H1 (cell line): ENCODE data around the gene RAB39B. TPM values are rescaled to one million over a fixed set of nuclear protein-coding genes. Genes with fewer than 3 reads are reported as not detected.

Experiments used
- CTCF ChIA-PET: fragments of 300-600 bp; sonication (Branson Sonifier 250); formaldehyde crosslinking; loops from one replicate; lab custom pipeline; 2021; ENCODE audit not compliant: partially characterized antibody; lab: Charles Lee
- POLR2A ChIA-PET: fragments of 300-600 bp; sonication (Branson Sonifier 250); formaldehyde crosslinking; loops from one replicate; lab custom pipeline; 2021; ENCODE audit warnings: inconsistent platforms; ENCODE audit not compliant: partially characterized antibody; lab: Charles Lee
- DNase-seq, 2 experiments: peaks; one replicate each; pipeline versions ENCODE4 v3.0.0 to v3.0.0-alpha.2; 2010 to 2022; ENCODE audit warnings: low spot score in 2 of 2, low read depth in 1 of 2, mixed read lengths in 1 of 2
- FAIRE-seq: peaks from 2 replicates; lab custom pipeline; 2011; peaks lifted over from hg19 to GRCh38; lab: Jason Lieb, UNC
- H2AFZ ChIP-seq: 2 replicates; pipeline ENCODE4 v1.8.1; 2012; ENCODE audit warnings: low read length, inconsistent platforms
- H2AK5ac ChIP-seq: 2 replicates; pipeline ENCODE4 v1.6.1; 2013; ENCODE audit warnings: low read depth, low read length
- H2BK120ac ChIP-seq: replicated peaks from 2 replicates; pipeline ENCODE3; 2013; ENCODE audit warnings: low read depth, low read length, inconsistent platforms
- H2BK12ac ChIP-seq: 2 replicates; pipeline ENCODE4 v1.6.1; 2013; ENCODE audit warnings: low read depth, low read length
- H2BK15ac ChIP-seq: 2 replicates; pipeline ENCODE4 v1.6.1; 2013; ENCODE audit warnings: low read length
- H2BK20ac ChIP-seq: 2 replicates; pipeline ENCODE4 v1.6.1; 2013; ENCODE audit warnings: low read length
- H2BK5ac ChIP-seq: 2 replicates; pipeline ENCODE4 v1.6.1; 2013; ENCODE audit warnings: low read depth, low read length
- H3K14ac ChIP-seq: 2 replicates; pipeline ENCODE4 v1.6.1; 2013; ENCODE audit warnings: inconsistent platforms; ENCODE audit not compliant: insufficient read length
- H3K18ac ChIP-seq: 2 replicates; pipeline ENCODE4 v1.6.1; 2013; ENCODE audit warnings: low read length; ENCODE audit errors: extremely low read depth
- H3K23ac ChIP-seq: 2 replicates; pipeline ENCODE4 v1.6.1; 2013; ENCODE audit warnings: inconsistent platforms; ENCODE audit not compliant: insufficient read length
- H3K23me2 ChIP-seq: 2 replicates; pipeline ENCODE4 v1.6.1; 2013; ENCODE audit warnings: low read depth, low read length
- H3K27ac ChIP-seq: 2 replicates; pipeline ENCODE4 v1.6.1; 2011; ENCODE audit warnings: low read depth, low read length, inconsistent platforms
- H3K27me3 ChIP-seq, 4 experiments: replicated peaks in 1 of 4; 1 replicate in 1 of 4; 2 replicates in 3 of 4; pipeline versions ENCODE4 v1.6.1 to v1.8.1; 2011 to 2013; ENCODE audit warnings: low read length in 3 of 4, mild to moderate bottlenecking in 3 of 4, inconsistent platforms in 2 of 4, mixed read lengths in 2 of 4, moderate library complexity in 1 of 4; ENCODE audit not compliant: control insufficient read depth in 3 of 4, insufficient read depth in 3 of 4; ENCODE audit errors: extremely low read depth in 1 of 4
- H3K36me3 ChIP-seq, 4 experiments: 2 replicates each; pipeline versions ENCODE4 v1.6.1 to v1.8.1; 2011 to 2013; ENCODE audit warnings: mild to moderate bottlenecking in 4 of 4, low read length in 3 of 4, moderate library complexity in 2 of 4, control low read depth in 1 of 4, inconsistent platforms in 1 of 4; ENCODE audit not compliant: insufficient read depth in 4 of 4, control insufficient read depth in 2 of 4
- H3K4ac ChIP-seq: replicated peaks from 2 replicates; pipeline ENCODE3; 2013; ENCODE audit warnings: low read length, low read depth, mixed read lengths, inconsistent platforms; ENCODE audit not compliant: insufficient read length
- H3K4me1 ChIP-seq, 4 experiments: replicated peaks in 1 of 4; 1 replicate in 1 of 4; 2 replicates in 3 of 4; pipeline versions ENCODE4 v1.6.1 to v1.8.1; 2011 to 2013; ENCODE audit warnings: low read length in 3 of 4, inconsistent platforms in 2 of 4, mixed read lengths in 1 of 4; ENCODE audit not compliant: insufficient read depth in 4 of 4, control insufficient read depth in 3 of 4
- H3K4me2 ChIP-seq, 2 experiments: 2 replicates each; pipeline versions ENCODE4 v1.6.1 to v1.8.1; 2011 to 2013; ENCODE audit warnings: low read depth in 2 of 2, low read length in 2 of 2, control low read depth in 1 of 2, inconsistent platforms in 1 of 2, mild to moderate bottlenecking in 1 of 2; ENCODE audit not compliant: insufficient read depth in 1 of 2
- H3K4me3 ChIP-seq, 4 experiments: fragments of 200-600, 300-600 bp in 1 of 4; sonication (generic), shearing (Covaris generic), sonication (Bioruptor Twin) in 1 of 4; 2 replicates each; pipeline versions ENCODE4 v1.5.1 to v1.8.1; 2011 to 2016; ENCODE audit warnings: low read length in 4 of 4, low read depth in 3 of 4, control low read depth in 2 of 4, inconsistent platforms in 2 of 4, mild to moderate bottlenecking in 2 of 4, mixed read lengths in 1 of 4, moderate library complexity in 1 of 4; ENCODE audit not compliant: insufficient read depth in 2 of 4; ENCODE audit errors: extremely low read depth in 1 of 4
- H3K56ac ChIP-seq: replicated peaks from 2 replicates; pipeline ENCODE3; 2013; ENCODE audit warnings: low read depth, mild to moderate bottlenecking, mixed read lengths, low read length, inconsistent platforms; ENCODE audit not compliant: insufficient read length
- H3K79me1 ChIP-seq: 2 replicates; pipeline ENCODE4 v1.6.1; 2013; ENCODE audit warnings: low read depth, low read length, control low read depth
- H3K79me2 ChIP-seq, 2 experiments: 2 replicates each; pipeline versions ENCODE4 v1.6.1 to v1.8.1; 2012 to 2013; ENCODE audit warnings: low read length in 2 of 2, mild to moderate bottlenecking in 2 of 2, inconsistent platforms in 1 of 2; ENCODE audit not compliant: insufficient read depth in 2 of 2, control insufficient read depth in 1 of 2
- H3K9ac ChIP-seq, 4 experiments: replicated peaks in 1 of 4; 1 replicate in 1 of 4; 2 replicates in 3 of 4; pipeline versions ENCODE4 v1.6.1 to v1.8.1; 2011 to 2013; ENCODE audit warnings: low read depth in 3 of 4, low read length in 3 of 4, control low read depth in 2 of 4, mild to moderate bottlenecking in 2 of 4, moderate library complexity in 2 of 4, inconsistent platforms in 1 of 4; ENCODE audit errors: extremely low read depth in 1 of 4
- H3K9me3 ChIP-seq, 2 experiments: 2 replicates each; pipeline versions ENCODE4 v1.6.1 to v1.8.1; 2012 to 2013; ENCODE audit warnings: mild to moderate bottlenecking in 2 of 2, moderate library complexity in 2 of 2, control low read depth in 1 of 2, inconsistent platforms in 1 of 2, low read depth in 1 of 2, low read length in 1 of 2, mixed read lengths in 1 of 2; ENCODE audit not compliant: insufficient read depth in 2 of 2
- H4K20me1 ChIP-seq, 2 experiments: replicated peaks in 1 of 2; 2 replicates each; pipeline versions ENCODE3 to v1.8.1; 2011 to 2013; ENCODE audit warnings: inconsistent platforms in 2 of 2, low read length in 2 of 2, mild to moderate bottlenecking in 1 of 2; ENCODE audit not compliant: insufficient read depth in 2 of 2, control insufficient read depth in 1 of 2
- H4K5ac ChIP-seq: 2 replicates; pipeline ENCODE4 v1.6.1; 2013; ENCODE audit warnings: low read length, low read depth, mixed read lengths, inconsistent platforms; ENCODE audit not compliant: insufficient read length
- H4K8ac ChIP-seq: 2 replicates; pipeline ENCODE4 v1.8.0; 2013; ENCODE audit warnings: mild to moderate bottlenecking, moderate library complexity, low read length, inconsistent platforms; ENCODE audit not compliant: insufficient read depth; ENCODE audit errors: extremely low read depth
- H4K91ac ChIP-seq: replicated peaks from 2 replicates; pipeline ENCODE3; 2013; ENCODE audit warnings: low read length, mixed read lengths, inconsistent platforms; ENCODE audit not compliant: insufficient read length
- CREB1 ChIP-seq: IDR thresholded peaks from 2 replicates; pipeline ENCODE4 v1.6.1; 2012; ENCODE audit warnings: inconsistent platforms
- EZH2 ChIP-seq: fragments of 200-600 bp; sonication (generic); IDR thresholded peaks from 2 replicates; pipeline ENCODE4 v1.7.1; 2012; ENCODE audit warnings: low read depth, mild to moderate bottlenecking, moderate library complexity, low read length, inconsistent platforms; ENCODE audit not compliant: severe bottlenecking
- JUN ChIP-seq: IDR thresholded peaks from 2 replicates; pipeline ENCODE4 v1.6.1; 2011; ENCODE audit warnings: low read depth, mild to moderate bottlenecking, improper control_type of control experiment, low read length
- JUND ChIP-seq: IDR thresholded peaks from 2 replicates; pipeline ENCODE4 v1.6.1; 2011; ENCODE audit warnings: mild to moderate bottlenecking, improper control_type of control experiment, low read length
- KDM1A ChIP-seq: fragments of 200-600, 300-600 bp; sonication (generic); IDR thresholded peaks from 2 replicates; pipeline ENCODE4 v1.7.1; 2016; ENCODE audit warnings: mild to moderate bottlenecking, low read length, borderline replicate concordance
- MAX ChIP-seq: IDR thresholded peaks from 2 replicates; pipeline ENCODE4 v1.6.1; 2012; ENCODE audit warnings: inconsistent platforms
- NRF1 ChIP-seq: IDR thresholded peaks from 2 replicates; pipeline ENCODE4 v1.6.1; 2011; ENCODE audit warnings: mild to moderate bottlenecking, low read depth, low read length, improper control_type of control experiment
- POLR2A ChIP-seq, 2 experiments: IDR thresholded peaks; 1 replicate in 1 of 2; 2 replicates in 1 of 2; pipeline ENCODE4 v1.6.1; 2011; ENCODE audit warnings: low read depth in 2 of 2, low read length in 2 of 2, mild to moderate bottlenecking in 2 of 2; ENCODE audit errors: control extremely low read depth in 1 of 2
- WGBS, 2 experiments: shearing (Covaris generic) in 1 of 2; methylation state at CpG; one replicate each; pipeline versions ENCODE4 v1.1.6 to v1.1.7; 2013 to 2015; ENCODE audit warnings: low lambda C conversion rate in 2 of 2, mixed read lengths in 2 of 2, inconsistent platforms in 1 of 2, low coverage in 1 of 2, missing lambda C conversion rate in 1 of 2; ENCODE audit not compliant: insufficient replicate concordance in 2 of 2, insufficient coverage in 1 of 2, insufficient read length in 1 of 2; ENCODE audit errors: extremely low coverage in 1 of 2, missing lambda C conversion rate in 1 of 2; 5-methylcytosine and 5-hydroxymethylcytosine counted together
- long read RNA-seq, 2 experiments: library from RNA in 1 of 2; library from capped mRNA in 1 of 2; stranded (forward); transcript quantifications; one replicate each; pipeline ENCODE4 v2.0.0, GENCODE V29; 2021; ENCODE audit warnings: inconsistent platforms in 1 of 2
- polyA minus RNA-seq, 3 experiments: library from RNA; depleted of rRNA, polyadenylated mRNA; stranded (reverse); fragments of >200 nt; gene quantifications; 1 replicate in 2 of 3; 2 replicates in 1 of 3; pipeline ENCODE4 v1.2.3, GENCODE V29; 2011
- polyA plus RNA-seq, 7 experiments: library from polyadenylated mRNA; depleted of rRNA in 3 of 7; stranded (reverse) in 5 of 7; unstranded in 2 of 7; fragments of >200 nt in 5 of 7; fragments of 200-250 nt in 2 of 7; gene quantifications; 1 replicate in 5 of 7; 2 replicates in 1 of 7; 4 replicates in 1 of 7; pipeline versions ENCODE4 v1.2.1 to v1.2.3, GENCODE V29; 2011 to 2013; ENCODE audit warnings: missing spikeins in 2 of 7, mixed read lengths in 2 of 7
- total RNA-seq: library from RNA; stranded (reverse); fragmentation: NEBNext Ultra II Directional; extraction: Animal tissue kit (Norgen Biotek cat#: 25700); gene quantifications from 2 replicates; pipeline ENCODE4 v1.2.1, GENCODE V29; 2021

The RAB39B gene, protein sequence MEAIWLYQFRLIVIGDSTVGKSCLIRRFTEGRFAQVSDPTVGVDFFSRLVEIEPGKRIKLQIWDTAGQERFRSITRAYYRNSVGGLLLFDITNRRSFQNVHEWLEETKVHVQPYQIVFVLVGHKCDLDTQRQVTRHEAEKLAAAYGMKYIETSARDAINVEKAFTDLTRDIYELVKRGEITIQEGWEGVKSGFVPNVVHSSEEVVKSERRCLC
- total RNA-seq = 8.8 and 9.3 TPM in 2 replicates
- polyA plus RNA-seq (2011; rRNA removed) = 3.0 and 3.1 TPM in 2 replicates
- polyA plus RNA-seq (2011; cell fraction: cytosol; rRNA removed) = 4.1 TPM
- 7.1 TPM for polyA plus RNA-seq (2011; cell fraction: nucleus; rRNA removed)
- 5.2 to 7.6 TPM (median 6.4 TPM) in 4 replicates for polyA plus RNA-seq (2012, experiment 1 of 2)
- polyA plus RNA-seq (2012, experiment 2 of 2) = 2.0 TPM
- polyA plus RNA-seq (2013, experiment 1 of 2) = 6.5 TPM
- 6.2 TPM for polyA plus RNA-seq (2013, experiment 2 of 2)
- 4.1 and 4.7 TPM in 2 replicates for polyA minus RNA-seq (2011; rRNA and poly(A)+ RNA removed)
- polyA minus RNA-seq (2011; cell fraction: cytosol; rRNA and poly(A)+ RNA removed) = 4.3 TPM
- 9.1 TPM for polyA minus RNA-seq (2011; cell fraction: nucleus; rRNA and poly(A)+ RNA removed)
- long read RNA-seq, experiment 1, transcript RAB39B-201 (2 exons, 3,505 nt) = major isoform, 10 of 23 reads
- long read RNA-seq, experiment 1, partial matches to known transcripts = 13 of 23 reads
- long read RNA-seq, experiment 1, other reads (novel, unspliced or antisense) = 0 of 23 reads
- long read RNA-seq, experiment 2 = 0 reads

DNA sequence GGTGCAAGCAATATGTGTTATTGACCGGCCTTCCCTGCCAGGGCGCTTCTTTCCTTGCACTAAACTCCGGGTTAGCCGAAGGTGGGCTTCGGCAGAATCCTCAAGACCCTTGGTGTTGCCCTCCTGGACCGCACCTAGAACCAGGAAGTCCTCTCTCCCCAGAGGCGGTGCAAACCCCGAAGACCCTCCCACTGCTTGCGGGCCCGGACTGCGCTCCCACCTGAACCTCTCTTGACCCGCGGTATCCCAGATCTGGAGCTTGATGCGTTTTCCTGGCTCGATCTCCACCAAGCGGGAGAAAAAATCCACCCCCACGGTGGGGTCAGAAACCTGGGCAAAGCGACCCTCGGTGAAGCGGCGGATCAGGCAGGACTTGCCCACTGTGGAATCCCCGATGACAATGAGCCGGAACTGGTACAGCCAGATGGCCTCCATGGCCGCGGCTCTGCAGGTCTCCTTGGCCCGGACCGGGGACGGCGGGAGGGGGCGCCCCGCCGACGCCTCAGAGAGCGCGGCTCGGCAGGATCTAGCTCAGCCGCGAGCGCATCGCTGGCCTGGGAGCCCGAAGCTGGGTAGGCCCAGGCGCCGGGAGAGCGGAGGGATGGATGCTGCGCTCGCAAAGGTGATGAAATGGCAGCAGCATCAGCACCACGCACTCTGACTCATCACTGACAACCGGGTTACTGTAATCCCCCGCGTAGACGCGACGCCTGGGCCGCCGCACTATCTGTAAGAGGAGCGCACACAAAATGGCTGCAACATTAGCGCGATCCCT lies at the start of gene RAB39B:
Gene RAB39B (minus strand): TSS at position 638 of the 775 bp plus-strand sequence. CDS start 203 bp downstream, at position 435.
- Histone ChIP-seq H3K23me2 (no peaks in the 10 kb centered on the region; the same call in 1 of the 2 replicates), H2AK5ac (no peak within 1 kb of the TSS), H3K4me3 (peak within 1 kb of the TSS; percentile 75 to 95 (median 80)), H3K79me1 (no peaks in the 10 kb centered on the region), H3K14ac (no peak within 1 kb of the TSS), H3K23ac (no peak within 1 kb of the TSS), H2BK12ac (no peak within 1 kb of the TSS), H3K27ac (no peak within 1 kb of the TSS; the same call in 1 of the 2 replicates), H3K4me1 (no peaks in the 10 kb centered on the region; a peak in 1 of 7 replicates), H3K79me2 (peaks cover 0 to 11% of the 10 kb centered on the region in 2 experiments; a peak in 2 of 4 replicates), H3K9me3 (no peaks in the 10 kb centered on the region), H3K56ac (no peak within 1 kb of the TSS), H4K20me1 (no peaks in the 10 kb centered on the region), H3K27me3 (no peaks in the 10 kb centered on the region), H4K91ac (no peak within 1 kb of the TSS), H3K36me3 (no peaks in the 10 kb centered on the region), H3K18ac (no peak within 1 kb of the TSS; the same call in 1 of the 2 replicates), H2BK120ac (no peak within 1 kb of the TSS), H2BK15ac (no peak within 1 kb of the TSS), H4K5ac (peak within 1 kb of the TSS; percentile 60), H2BK5ac (no peak within 1 kb of the TSS), H4K8ac (peak within 1 kb of the TSS; percentile 90), H3K9ac (peak within 1 kb of the TSS; percentile 29 to 76 (median 48)), H3K4me2 (peak within 1 kb of the TSS; percentile 65 to 72), H2AFZ (peak within 1 kb of the TSS; percentile 53; the same call in 1 of the 2 replicates), H3K4ac (no peak within 1 kb of the TSS), H2BK20ac (no peak within 1 kb of the TSS)
- DNase-seq (peak; percentile 34 to 64), FAIRE-seq (peak; percentile 57)
- ChIA-PET CTCF (no interaction called here), POLR2A (interaction anchor here (0.6 to 1.8 kb wide), 4 partner anchors 12 to 24 kb away, joined by 3 to 8 read pairs (median 3); no protein-coding TSS in a partner anchor)
- 2% methylated on average over 27 of the region's 58 CpGs; no CpG with 5 or more reads in 1 of the 2 experiments for WGBS, 2 experiments
- TF ChIP-seq EZH2 (no peak), KDM1A (no peak), JUND (peak; percentile 91), CREB1 (peak; percentile 78), MAX (0 out of 2 replicates have a peak, but pooled peaks have one; percentile 45), POLR2A (IDR thresholded peaks at IDR 0.05; ENCODE audit: control extremely low read depth in 1 of 2, low read depth in 2 of 2, low read length in 2 of 2) (peak in 1 of 2 experiments; percentile 55; a peak in 1 of 3 replicates), JUN (no peak), NRF1 (no peak)
